IMR-90 (cell line): Measurements from ENCODE around the gene HIVEP1. TPM values are rescaled to one million over a fixed set of nuclear protein-coding genes. Genes with fewer than 3 reads are reported as not detected.
A peak's percentile ranks its signal among the peaks of the same experiment; 100 is the strongest.

ENCODE experiments used
- ATAC-seq: fragments of 200-7000 bp; cut with Tn5 transposase; 2 replicates; pipeline ENCODE4 v1.9.1; 2020; ENCODE audit warnings: low read depth, mild to moderate bottlenecking, moderate library complexity
- BruUV-seq: library from RNA; stranded (reverse); fragments of 400-500 nt; replicated peaks from 2 replicates; lab custom pipeline; 2021; lab: Mats Ljungman, UMichigan
- CTCF ChIA-PET: fragments of 300-600 bp; formaldehyde crosslinking; extraction: SDS; loops from one replicate; lab custom pipeline; 2021; ENCODE audit warnings: antibody characterized with exemption; lab: Yijun Ruan, JAX
- POLR2A ChIA-PET: fragments of 300-600 bp; sonication (Branson Sonifier 250); formaldehyde crosslinking; loops from one replicate; lab custom pipeline; 2022; ENCODE audit warnings: antibody characterized with exemption; ENCODE audit not compliant: unreplicated experiment; lab: Charles Lee
- DNase-seq: peaks from one replicate; pipeline ENCODE4 v3.0.0; 2013
- H2AFZ ChIP-seq: replicated peaks from 2 replicates; pipeline ENCODE3; 2013; ENCODE audit warnings: low read length, mild to moderate bottlenecking; ENCODE audit not compliant: poor library complexity
- H2AK5ac ChIP-seq: 2 replicates; pipeline ENCODE4 v1.6.1; 2013; ENCODE audit warnings: low read depth, low read length, inconsistent platforms
- H2AK9ac ChIP-seq: replicated peaks from 2 replicates; pipeline ENCODE3; 2013; ENCODE audit warnings: mild to moderate bottlenecking, low read depth, low read length, moderate library complexity; ENCODE audit not compliant: poor library complexity
- H2BK120ac ChIP-seq: 2 replicates; pipeline ENCODE4 v1.6.1; 2013; ENCODE audit warnings: low read depth, low read length, inconsistent platforms
- H2BK15ac ChIP-seq: 3 replicates; pipeline ENCODE4 v1.6.1; 2013; ENCODE audit warnings: low read depth, low read length, inconsistent platforms
- H2BK20ac ChIP-seq: 2 replicates; pipeline ENCODE4 v1.6.1; 2013; ENCODE audit warnings: low read depth, mild to moderate bottlenecking, inconsistent platforms, low read length, moderate library complexity
- H2BK5ac ChIP-seq: 2 replicates; pipeline ENCODE4 v1.6.1; 2013; ENCODE audit warnings: mild to moderate bottlenecking, low read depth, low read length, inconsistent platforms; ENCODE audit not compliant: poor library complexity, severe bottlenecking
- H3K14ac ChIP-seq: replicated peaks from 2 replicates; pipeline ENCODE4 v1.6.1; 2013; ENCODE audit warnings: low read depth, low read length, inconsistent platforms
- H3K18ac ChIP-seq: 2 replicates; pipeline ENCODE4 v1.6.1; 2013; ENCODE audit warnings: low read depth, low read length, control low read depth
- H3K23ac ChIP-seq: 2 replicates; pipeline ENCODE4 v1.6.1; 2013; ENCODE audit warnings: low read depth, low read length, inconsistent platforms
- H3K27ac ChIP-seq: 2 replicates; pipeline ENCODE4 v1.5.1; 2013; ENCODE audit warnings: mild to moderate bottlenecking, control low read depth, low read length; ENCODE audit not compliant: insufficient read depth
- H3K27me3 ChIP-seq: 2 replicates; pipeline ENCODE4 v1.6.1; 2013; ENCODE audit warnings: low read length; ENCODE audit not compliant: control insufficient read depth, insufficient read depth
- H3K36me3 ChIP-seq: 2 replicates; pipeline ENCODE4 v1.6.1; 2013; ENCODE audit warnings: low read length, mixed read lengths; ENCODE audit not compliant: control insufficient read depth, insufficient read depth
- H3K4ac ChIP-seq: 2 replicates; pipeline ENCODE4 v1.6.1; 2013; ENCODE audit warnings: low read depth, low read length, inconsistent platforms
- H3K4me1 ChIP-seq: 2 replicates; pipeline ENCODE4 v1.6.1; 2013; ENCODE audit warnings: low read length, mixed read lengths; ENCODE audit not compliant: control insufficient read depth, insufficient read depth
- H3K4me2 ChIP-seq: 2 replicates; pipeline ENCODE4 v1.6.1; 2013; ENCODE audit warnings: low read depth, mild to moderate bottlenecking, control low read depth, low read length, moderate library complexity
- H3K4me3 ChIP-seq: 2 replicates; pipeline ENCODE4 v1.5.1; 2013; ENCODE audit warnings: low read depth, mild to moderate bottlenecking, control low read depth, low read length, moderate library complexity; ENCODE audit not compliant: insufficient read depth
- H3K56ac ChIP-seq: 2 replicates; pipeline ENCODE4 v1.6.1; 2013; ENCODE audit warnings: low read length, inconsistent platforms; ENCODE audit not compliant: insufficient read depth; ENCODE audit errors: extremely low read depth
- H3K79me1 ChIP-seq, 2 experiments: 2 replicates each; pipeline ENCODE4 v1.6.1; 2013; ENCODE audit warnings: low read length in 2 of 2, inconsistent platforms in 1 of 2, low read depth in 1 of 2
- H3K9ac ChIP-seq: 2 replicates; pipeline ENCODE4 v1.6.1; 2013; ENCODE audit warnings: low read depth, low read length, control low read depth
- H3K9me1 ChIP-seq: 2 replicates; pipeline ENCODE4 v1.6.1; 2013; ENCODE audit warnings: low read length, inconsistent platforms; ENCODE audit not compliant: insufficient read depth
- H3K9me3 ChIP-seq: 2 replicates; pipeline ENCODE4 v1.6.1; 2013; ENCODE audit warnings: low read length; ENCODE audit not compliant: control insufficient read depth, insufficient read depth
- H4K20me1 ChIP-seq: 2 replicates; pipeline ENCODE4 v1.6.1; 2013; ENCODE audit warnings: low read length, inconsistent platforms; ENCODE audit not compliant: insufficient read depth
- H4K5ac ChIP-seq: 2 replicates; pipeline ENCODE4 v1.6.1; 2013; ENCODE audit warnings: mild to moderate bottlenecking, low read depth, low read length, control low read depth
- H4K8ac ChIP-seq, 2 experiments: 2 replicates each; pipeline ENCODE4 v1.6.1; 2013; ENCODE audit warnings: low read depth in 2 of 2, low read length in 2 of 2, control low read depth in 1 of 2, inconsistent platforms in 1 of 2
- H4K91ac ChIP-seq: 2 replicates; pipeline ENCODE4 v1.6.1; 2013; ENCODE audit warnings: low read depth, low read length, inconsistent platforms; ENCODE audit not compliant: insufficient read depth
- CEBPB ChIP-seq: IDR thresholded peaks from 2 replicates; pipeline ENCODE4 v1.6.1; 2012; ENCODE audit warnings: low read depth, low read length, improper control_type of control experiment
- MXI1 ChIP-seq: IDR thresholded peaks from 2 replicates; pipeline ENCODE4 v1.6.1; 2012; ENCODE audit warnings: low read depth, mild to moderate bottlenecking, low read length, moderate library complexity, borderline replicate concordance
- WGBS, 2 experiments: methylation state at CpG; one replicate each; pipeline versions ENCODE4 v1.1.5 to v1.1.7; 2013; ENCODE audit warnings: missing lambda C conversion rate in 2 of 2; ENCODE audit not compliant: insufficient read length in 1 of 2; ENCODE audit errors: extremely low coverage in 2 of 2; 5-methylcytosine and 5-hydroxymethylcytosine counted together
- dilution Hi-C: fragments of 300-500 bp; cut with HindIII; formaldehyde crosslinking; loops from one replicate; pipeline ENCODE4 v1.14.3; 2018; ENCODE audit warnings: low sequenced_read_pairs; ENCODE audit not compliant: unreplicated experiment
- in situ Hi-C: fragments of 300-500 bp; cut with MboI; formaldehyde crosslinking; loops from 3 replicates; pipeline ENCODE4 v1.14.3; 2019; ENCODE audit warnings: low sequenced_read_pairs, inconsistent platforms, mixed read lengths
- intact Hi-C: fragments of 100-400 bp; cut with micrococcal nuclease; formaldehyde crosslinking; loops from 2 replicates; pipeline ENCODE4 v1.10.0; 2022
- polyA plus RNA-seq, 3 experiments: library from polyadenylated mRNA; depleted of rRNA; stranded (reverse); fragments of >200 nt; gene quantifications; 2 replicates each; pipeline ENCODE4 v1.2.3, GENCODE V29; 2012; ENCODE audit warnings: low replicate concordance in 1 of 3
- total RNA-seq: library from RNA; depleted of rRNA; stranded (reverse); fragments of >200 nt; gene quantifications from 2 replicates; pipeline ENCODE4 v1.2.3, GENCODE V29; 2012

HIVEP1 gene
- total and polyA plus RNA-seq, 2 of the 4 experiments (the other 2 are of a cell fraction): 13.0 to 17.2 TPM

DNA sequence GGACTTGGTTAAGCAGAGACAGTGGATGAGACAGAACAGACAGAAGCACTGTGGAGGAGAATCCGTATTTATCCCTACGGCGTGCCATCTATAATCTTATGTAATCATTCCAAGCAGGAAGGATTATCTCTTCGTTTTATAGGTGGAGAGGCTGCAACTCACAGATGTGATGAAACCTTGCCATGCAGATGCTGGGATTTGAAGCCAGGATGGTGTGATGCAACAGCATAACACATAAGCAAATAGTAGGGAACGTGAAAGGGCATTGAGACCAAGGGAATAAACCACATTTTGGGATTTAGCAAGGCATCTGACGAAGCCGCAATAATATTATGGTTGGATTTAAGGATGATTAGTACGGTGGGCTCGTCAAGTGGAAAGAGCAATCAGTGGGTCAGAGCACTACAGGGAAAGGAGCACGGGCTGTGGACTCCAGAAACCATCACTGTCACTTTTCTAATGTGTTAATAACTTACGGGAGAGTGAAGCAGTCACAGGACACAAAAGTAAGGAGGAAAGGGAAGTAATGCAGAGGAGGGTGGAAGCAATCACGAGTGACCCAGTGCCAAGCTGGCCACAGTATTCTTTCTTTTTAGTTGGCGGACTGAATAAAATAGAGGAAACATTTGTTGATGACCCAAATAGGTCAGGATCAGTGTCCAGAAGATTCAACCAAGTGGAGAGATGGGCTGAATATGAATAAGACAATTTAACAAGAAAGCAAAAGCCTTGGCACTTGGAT is 158.4 kb downstream of the HIVEP1 start:
- no peak overlapping the region for H2AFZ ChIP-seq
- no peak overlapping the region for H3K18ac ChIP-seq
- no peak overlapping the region for H3K4ac ChIP-seq
- no peak overlapping the region for H2BK120ac ChIP-seq
- H3K9me3 ChIP-seq: no peaks in the 10 kb centered on the region
- H3K36me3 ChIP-seq: peaks cover 2% of the 10 kb centered on the region; the same call in 1 of the 2 replicates
- no peak overlapping the region for H4K5ac ChIP-seq
- TF ChIP-seq MXI1 (no peak), CEBPB (peak; percentile 52)
- no peak overlapping the region for H2AK9ac ChIP-seq
- H2AK5ac ChIP-seq: no peak overlapping the region
- H3K4me2 ChIP-seq: no peak overlapping the region
- ChIA-PET POLR2A (no interaction called here), CTCF (no interaction called here)
- no peak for DNase-seq
- H4K8ac ChIP-seq: no peak overlapping the region
- no peak for ATAC-seq
- H2BK5ac ChIP-seq: no peak overlapping the region
- H3K9ac ChIP-seq: no peak overlapping the region
- H3K9me1 ChIP-seq: no peaks in the 10 kb centered on the region; the same call in 1 of the 2 replicates
- in situ Hi-C loops: no loop called here
- no peak overlapping the region for H4K91ac ChIP-seq
- dilution Hi-C loops: no loop called here
- no peak overlapping the region for H3K56ac ChIP-seq
- no peak overlapping the region for H3K23ac ChIP-seq
- H2BK20ac ChIP-seq: no peak overlapping the region
- H3K14ac ChIP-seq: no peak overlapping the region
- WGBS, 2 experiments: no CpG with 5 or more reads among the region's 13 CpGs
- intact Hi-C loops: no loop called here
- no peak overlapping the region for H3K4me3 ChIP-seq
- no peak overlapping the region for H3K27ac ChIP-seq
- no TSS peak for BruUV-seq
- H4K20me1 ChIP-seq: no peaks in the 10 kb centered on the region
- no peaks in the 10 kb centered on the region for H3K4me1 ChIP-seq
- H3K27me3 ChIP-seq: no peaks in the 10 kb centered on the region
- H2BK15ac ChIP-seq: no peak overlapping the region
- no peaks in the 10 kb centered on the region for H3K79me1 ChIP-seq
